ENCODE measurements around the gene PTPRM.

Gene PTPRM

DNA sequence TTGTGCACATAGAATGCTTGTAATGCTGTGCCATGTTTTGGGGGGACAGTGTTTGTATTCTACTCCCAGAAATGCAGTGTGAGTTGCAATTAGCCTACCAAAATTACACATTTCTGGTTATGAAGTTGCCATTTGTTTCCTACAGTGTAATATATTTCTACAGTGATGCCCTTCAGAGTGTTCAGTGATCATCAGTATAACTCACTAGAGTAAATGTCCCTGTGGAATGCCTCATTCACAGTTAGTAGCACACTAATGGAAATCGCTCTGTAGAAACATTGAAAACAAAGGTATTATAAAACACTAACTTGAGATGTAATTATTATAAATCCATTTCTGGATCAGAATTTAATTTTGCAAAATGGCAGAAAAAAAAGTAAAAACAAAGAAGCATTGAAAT is 498.7 kb downstream of the PTPRM start:
- DNase-seq, result no peak

GRCh38 chr18:8069708-8070107 is 502.6 kb downstream of the PTPRM start:
- no peak for DNase-seq

DNA sequence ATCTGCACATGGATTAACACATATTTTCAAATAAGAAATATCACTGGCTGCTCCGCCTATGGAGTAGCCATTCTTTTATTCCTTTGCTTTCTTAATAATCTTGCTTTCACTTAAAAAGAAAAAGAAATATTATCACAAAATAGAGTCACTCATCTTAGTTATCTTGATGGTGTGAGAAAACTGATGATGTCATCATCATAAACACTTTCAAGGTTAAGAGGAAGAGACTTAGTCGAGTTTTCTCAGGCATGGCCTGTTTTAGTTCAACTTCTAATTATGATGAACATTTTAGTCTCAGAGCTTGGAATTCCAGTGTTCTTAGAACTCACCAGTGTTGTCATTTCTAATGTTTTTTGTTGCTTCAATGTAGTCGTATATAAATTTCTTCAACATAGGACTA is 506.1 kb downstream of the PTPRM start:
- DNase-seq, result no peak

GRCh38 chr18:8080092-8080491 is 513.0 kb downstream of the PTPRM start:
- DNase-seq, result no peak

DNA sequence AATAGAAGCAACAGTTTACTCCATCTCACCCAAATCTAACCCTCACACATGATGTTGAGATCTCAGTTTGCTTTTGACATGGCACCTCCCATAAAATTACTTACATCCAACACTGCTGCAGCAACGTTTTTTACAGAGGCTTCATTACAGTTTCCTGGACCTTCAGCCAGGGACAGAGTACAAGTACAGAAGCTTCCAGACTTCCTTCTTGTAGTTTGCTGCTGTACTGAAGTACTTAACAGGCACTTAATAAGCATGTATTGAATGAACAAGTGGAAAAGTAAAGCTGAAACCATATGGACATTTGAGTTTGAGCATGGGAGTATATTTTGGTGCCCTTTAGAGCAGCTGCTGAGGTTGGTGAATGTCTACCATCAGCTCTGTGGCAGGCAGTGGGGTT is 514.2 kb downstream of the PTPRM start:
- DNase-seq, result no peak

DNA sequence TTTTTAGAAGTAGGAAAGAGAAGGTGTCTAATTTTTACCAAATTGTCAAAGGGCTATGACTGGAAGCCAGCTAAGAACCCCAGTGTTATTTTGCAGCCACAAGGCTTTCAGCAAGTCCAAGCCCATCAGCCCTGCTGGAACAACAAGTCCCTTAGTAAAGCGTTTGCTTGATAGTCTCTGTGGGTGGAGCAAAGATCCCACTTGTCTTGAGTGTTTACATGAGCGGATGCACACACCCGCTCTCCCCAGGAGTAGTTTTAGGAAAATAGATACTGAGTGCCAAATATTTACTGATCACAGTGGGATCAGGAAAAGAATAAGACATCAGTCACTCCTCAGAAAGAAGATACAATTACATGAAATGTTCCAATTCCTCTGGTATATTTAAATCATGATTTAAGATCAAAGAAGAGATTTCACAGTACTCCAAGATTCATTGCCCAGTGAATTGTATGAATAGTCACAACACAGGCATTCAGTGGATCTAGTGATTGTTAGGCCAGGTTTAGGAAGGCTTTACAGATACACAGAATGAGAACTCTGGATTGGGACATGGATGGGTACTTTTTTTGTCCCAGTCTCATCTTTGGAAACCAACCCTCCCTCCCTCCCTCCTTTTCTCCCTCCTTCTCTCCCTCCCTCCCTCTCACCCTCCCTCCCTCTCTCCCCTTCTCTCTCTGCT is 514.9 kb downstream of the PTPRM start:
- no peak for DNase-seq

DNA sequence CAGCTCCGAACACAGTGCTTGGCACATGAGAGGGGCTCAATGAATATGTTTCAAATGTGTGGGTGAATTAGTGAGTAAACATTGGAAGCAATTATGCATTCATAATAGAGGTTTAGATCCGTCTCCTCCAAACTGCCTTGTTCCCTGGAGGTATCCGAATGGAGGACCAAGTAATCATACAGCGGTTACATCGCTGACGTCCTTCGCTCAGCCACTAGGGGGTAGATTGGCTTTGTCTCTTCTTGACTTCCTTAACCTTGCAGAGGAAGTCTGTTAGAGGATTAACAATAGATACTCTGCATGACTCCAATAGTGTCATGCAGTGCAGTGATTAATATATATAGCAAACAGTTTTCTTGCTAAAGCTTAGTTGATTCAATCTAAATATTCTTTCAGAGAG is 517.0 kb downstream of the PTPRM start:
- no peak for DNase-seq

DNA sequence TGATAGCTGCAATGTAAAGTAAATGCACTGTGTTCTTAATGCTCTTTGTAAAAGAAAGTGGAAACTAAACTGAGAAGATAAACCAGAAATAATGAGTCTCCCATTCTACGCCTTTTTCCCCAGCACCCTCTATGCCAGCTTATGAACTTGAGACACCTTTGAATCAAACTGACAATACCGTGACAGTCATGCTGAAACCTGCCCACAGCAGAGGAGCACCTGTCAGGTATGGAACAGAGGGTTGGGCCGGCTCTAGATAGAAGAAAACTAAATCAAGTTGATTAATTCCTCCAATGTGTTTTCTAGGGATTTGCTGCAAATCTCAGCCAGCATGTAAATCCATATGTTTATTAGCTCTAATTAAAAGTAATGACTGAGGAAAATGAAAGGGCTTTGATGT is 521.5 kb downstream of the PTPRM start:
- no peak for DNase-seq

GRCh38 chr18:8091035-8091434 is 523.9 kb downstream of the PTPRM start:
- DNase-seq, result no peak

DNA sequence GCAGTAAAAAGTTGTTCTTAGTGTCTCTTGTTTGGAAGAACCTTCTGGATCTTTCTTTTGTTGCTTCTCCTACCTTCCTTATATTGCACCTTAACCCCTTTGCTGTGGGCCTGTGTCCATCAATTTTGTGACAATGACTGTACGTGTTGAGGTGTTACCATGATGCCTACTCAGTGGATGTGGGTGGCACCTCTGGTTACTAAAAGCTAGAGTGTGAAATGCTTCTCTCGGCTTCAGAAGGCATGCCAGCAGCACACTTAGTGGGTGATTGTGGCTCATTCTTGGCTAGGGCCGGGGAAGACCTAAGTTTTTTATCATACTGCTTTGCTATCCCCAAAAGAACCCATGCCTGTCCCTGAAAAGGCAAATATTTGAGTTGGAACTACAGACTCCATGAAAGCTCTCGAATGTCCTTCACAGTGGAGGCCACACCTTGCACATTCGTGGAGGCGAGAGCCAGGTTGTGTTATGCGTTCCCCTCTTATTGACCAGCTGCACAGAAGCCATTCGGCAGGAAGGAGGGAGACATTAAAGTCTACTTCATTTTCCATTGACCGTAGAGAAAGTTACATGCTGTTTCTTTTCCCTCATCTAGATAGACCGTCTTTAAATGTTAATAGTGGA is 528.9 kb downstream of the PTPRM start:
- no peak for DNase-seq

DNA sequence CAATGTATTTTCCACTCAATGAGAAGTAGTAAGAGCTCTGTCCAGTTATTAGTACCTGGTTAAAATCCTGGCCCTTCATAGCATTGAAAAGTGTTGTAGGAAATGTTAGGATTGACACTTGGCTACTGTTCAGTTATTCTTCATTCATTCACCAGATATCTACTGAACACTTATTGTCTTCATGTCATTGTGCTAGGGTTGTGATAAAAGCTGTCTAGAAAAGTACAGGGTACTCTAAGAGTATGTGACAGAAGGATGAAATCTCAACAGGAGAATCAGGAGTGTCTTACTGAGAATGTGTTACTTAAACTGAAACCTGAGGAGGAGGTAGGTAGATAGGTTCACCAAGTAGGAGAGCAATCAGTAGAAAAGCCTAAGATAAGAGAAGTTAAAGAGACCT is 530.3 kb downstream of the PTPRM start:
- DNase-seq, result no peak

DNA sequence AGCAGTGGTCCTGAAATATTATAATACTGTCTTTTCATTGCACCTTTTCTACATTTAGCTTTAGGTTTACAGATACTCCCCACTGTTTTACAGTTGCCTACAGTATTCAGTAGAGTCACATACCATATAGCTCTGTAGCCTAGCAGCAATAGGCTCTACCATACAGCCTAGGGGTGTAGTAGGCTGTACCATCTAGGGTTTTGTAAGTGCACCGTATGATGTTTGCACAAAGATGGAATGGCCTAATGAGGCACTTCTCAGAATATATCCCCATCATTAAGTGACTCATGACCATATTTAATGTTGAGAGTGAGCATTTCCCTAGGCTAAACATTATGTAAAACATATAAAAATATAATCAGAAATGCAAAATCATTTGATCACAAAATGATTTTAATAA is 530.8 kb downstream of the PTPRM start:
- DNase-seq, result no peak

DNA sequence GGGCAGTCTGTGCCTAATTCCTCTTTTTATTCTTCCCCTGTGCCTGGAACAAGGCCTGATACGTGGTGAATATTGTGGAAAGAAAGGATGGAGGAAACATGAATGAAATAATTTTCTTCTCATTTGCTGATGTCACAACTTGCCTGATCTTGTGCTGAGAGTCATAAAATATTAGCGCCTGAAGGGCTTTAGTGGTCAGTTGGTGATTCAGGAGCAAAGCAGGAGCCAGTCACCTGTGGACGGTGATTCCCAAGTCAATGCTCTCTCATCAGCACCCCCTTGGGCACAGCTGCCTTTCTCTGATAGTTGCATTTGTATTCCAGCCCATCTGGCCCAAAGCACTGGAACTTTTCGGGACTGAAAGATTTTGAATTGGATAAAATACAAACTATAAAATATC is 539.5 kb downstream of the PTPRM start:
- no peak for DNase-seq

DNA sequence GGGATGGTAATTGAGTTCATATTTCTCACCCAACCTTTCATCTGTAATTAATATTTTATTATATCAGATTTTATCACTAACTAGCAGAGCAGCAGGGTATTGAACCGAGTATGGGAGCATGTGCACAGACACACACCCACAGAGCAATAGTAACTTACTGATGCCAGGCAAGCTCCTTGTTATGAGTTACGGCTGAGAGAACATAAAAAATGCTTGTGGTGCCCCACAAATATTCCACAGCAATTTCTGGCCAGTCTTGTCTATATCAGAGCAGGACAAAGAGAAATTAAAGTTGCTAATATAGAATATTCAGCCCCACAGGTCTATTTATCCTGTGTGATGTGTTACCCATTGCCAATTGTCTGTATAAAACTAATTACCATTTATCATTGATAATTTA is 540.3 kb downstream of the PTPRM start:
- no peak for DNase-seq

DNA sequence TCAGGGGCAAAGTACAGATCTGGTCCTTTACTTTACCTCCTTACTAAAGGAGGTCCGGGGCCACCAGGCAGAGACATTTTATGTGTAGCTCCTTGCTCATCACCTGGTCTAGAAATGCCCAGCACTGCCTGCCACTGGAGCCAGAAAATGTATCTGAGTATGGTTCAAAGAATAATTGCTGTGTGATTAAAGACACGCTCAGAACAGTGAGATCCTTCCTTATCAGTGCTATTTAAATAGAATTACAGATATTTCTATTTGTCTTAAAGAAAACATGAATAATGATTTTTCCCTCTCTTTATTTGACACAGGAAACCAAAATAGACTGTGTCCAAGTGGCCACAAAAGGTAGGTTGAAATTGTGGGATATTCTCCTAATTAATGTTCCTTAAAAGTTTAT is 547.4 kb downstream of the PTPRM start:
- no peak for DNase-seq

GRCh38 chr18:8116341-8117005 is 549.4 kb downstream of the PTPRM start:
- DNase-seq, result no peak

DNA sequence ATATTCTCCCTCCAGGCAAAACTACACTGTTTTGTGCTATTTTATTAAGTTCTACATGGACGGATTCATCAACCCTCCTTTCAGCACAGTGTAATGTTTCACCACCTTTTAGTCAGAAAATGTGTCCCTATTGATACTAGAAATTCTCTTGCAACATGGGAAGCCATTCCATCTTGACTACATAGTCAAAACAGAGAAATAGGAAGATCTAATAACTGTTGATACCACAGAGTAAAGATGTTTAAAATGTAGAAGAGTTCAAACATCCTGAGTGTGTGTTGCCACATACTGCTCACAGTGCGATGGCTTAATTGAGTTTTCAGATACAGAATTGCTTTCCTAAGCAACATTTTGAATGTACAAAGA is 549.9 kb downstream of the PTPRM start:
- DNase-seq, result no peak

- DNase-seq, result no peak
Measured at GRCh38 chr18:8121101-8121500, 554.0 kb downstream of the PTPRM start.

DNA sequence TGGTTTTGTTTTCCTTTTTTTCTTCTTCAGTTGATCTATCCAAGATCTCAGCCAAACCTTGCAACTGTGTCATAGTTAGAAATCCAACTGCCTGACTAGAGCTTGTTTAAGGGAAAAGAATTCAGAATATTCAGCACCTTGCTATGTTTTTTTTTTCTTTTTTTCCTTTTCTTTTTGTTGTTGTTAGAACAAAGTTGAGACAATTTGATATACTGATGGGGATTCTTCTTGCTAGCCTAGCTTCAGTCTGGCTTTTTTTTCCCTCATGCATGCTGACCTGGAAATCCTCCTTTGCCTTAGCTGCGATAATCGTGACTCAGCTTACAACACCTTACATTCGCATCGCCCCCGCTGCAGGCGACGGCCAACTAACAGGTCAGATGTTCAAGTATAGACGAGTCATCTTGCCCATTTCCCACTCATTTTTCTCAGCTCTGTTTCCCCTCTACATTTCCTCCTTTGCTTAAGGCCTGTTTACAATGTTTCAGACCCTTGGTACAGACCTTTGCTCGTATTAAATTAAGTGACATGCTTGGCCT is 554.9 kb downstream of the PTPRM start:
- DNase-seq, result no peak

DNA sequence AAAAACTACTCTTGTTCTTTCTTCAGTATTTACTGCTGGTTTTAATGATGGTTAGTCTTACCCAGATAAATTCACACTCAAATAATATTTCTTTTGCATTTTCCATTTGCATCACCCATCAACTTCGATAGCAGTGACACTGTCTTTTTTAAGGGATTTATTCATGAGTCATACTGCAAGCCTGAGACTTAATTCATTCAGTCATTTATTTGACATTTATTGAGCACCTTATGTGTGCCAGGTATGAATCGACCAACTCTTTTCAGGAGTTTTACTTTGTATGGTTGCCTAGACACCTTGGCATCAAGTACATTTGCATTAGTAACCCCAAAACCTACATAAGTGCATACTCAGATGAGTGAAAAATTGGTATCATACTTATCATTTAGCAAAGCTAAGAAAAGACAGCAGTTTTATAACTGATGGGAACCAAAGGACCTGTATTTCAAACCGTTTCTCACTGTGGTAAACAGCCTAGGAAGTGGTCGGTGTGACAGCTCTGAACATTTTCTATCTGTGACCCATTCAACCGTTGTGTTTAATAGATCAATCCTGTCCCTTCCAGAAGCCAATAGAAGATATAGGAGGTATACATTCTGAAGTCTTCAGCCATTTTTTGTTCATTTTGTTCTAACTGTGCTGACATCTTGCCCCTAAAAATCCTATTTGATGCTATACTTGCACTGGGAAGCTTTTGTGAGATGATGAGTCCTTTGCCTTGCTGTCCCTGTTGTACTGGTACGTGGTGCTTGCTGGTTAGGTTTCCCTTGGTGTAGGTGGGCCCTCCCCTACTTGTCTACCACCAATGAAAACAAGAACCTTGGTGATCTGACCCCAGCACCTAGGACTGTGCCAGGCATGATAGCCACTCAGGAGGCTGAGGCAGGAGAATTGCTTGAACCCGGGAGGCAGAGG is 557.4 kb downstream of the PTPRM start:
- no peak for DNase-seq

DNA sequence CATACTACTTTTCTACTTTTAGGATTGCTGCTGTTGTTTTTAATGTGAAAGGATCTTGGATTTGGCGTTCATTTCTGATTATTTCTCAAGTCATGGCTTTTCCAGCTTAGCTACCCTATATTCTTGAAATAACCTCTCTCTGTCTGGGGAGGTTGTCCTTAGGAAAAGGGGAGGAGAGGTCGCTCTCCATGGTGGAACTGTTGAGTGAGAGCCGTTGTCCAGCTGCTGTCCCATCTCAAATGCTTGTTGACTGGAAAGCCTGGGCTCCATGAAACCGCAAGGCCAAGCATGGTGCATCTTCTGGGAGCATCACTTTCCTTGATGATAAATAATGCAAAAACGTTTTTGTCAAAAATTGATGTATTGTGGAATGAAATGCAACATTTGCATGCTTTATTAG is 563.0 kb downstream of the PTPRM start:
- DNase-seq, result no peak

- no peak for DNase-seq
Measured at GRCh38 chr18:8133032-8133431, 565.9 kb downstream of the PTPRM start.

GRCh38 chr18:8133888-8134287 is 566.8 kb downstream of the PTPRM start:
- no peak for DNase-seq
